Activated naive CD4-positive, alpha-beta T cell treated with anti-CD3 and anti-CD28 coated beads, Interleukin-2, amount 50 U/mL, for 24 hours (primary cell): ENCODE measurements around the gene KRTAP10-6.
"Not testable (repeated sequence)": the region's sequence is repeated elsewhere in the genome, so short reads cannot be mapped to it uniquely, and the experiment has no call there.

ENCODE experiments used
- H3K27ac Mint-ChIP-seq: one replicate; pipeline ENCODE4 v1.8.0; 2021; ENCODE audit warnings: mild to moderate bottlenecking, mixed read lengths
- H3K27me3 Mint-ChIP-seq: one replicate; pipeline ENCODE4 v1.8.0; 2021; ENCODE audit warnings: mixed read lengths
- H3K36me3 Mint-ChIP-seq: one replicate; pipeline ENCODE4 v1.8.0; 2021; ENCODE audit warnings: mixed read lengths
- H3K4me1 Mint-ChIP-seq: one replicate; pipeline ENCODE4 v1.8.0; 2021; ENCODE audit warnings: mixed read lengths
- H3K4me3 Mint-ChIP-seq: one replicate; pipeline ENCODE4 v1.8.0; 2021; ENCODE audit warnings: mild to moderate bottlenecking, mixed read lengths
- H3K9me3 Mint-ChIP-seq: one replicate; pipeline ENCODE4 v1.8.0; 2021; ENCODE audit warnings: mixed read lengths

The KRTAP10-6 gene

GRCh38 chr21:44567481-44568171 is 24.7 kb downstream of the KRTAP10-6 start:
- H3K36me3 Mint-ChIP-seq = peaks cover 2% of the 10 kb centered on the region
- H3K9me3 Mint-ChIP-seq = peaks cover 9% of the 10 kb centered on the region
- no peak overlapping the region for H3K4me3 Mint-ChIP-seq
- peaks cover 16% of the 10 kb centered on the region for H3K4me1 Mint-ChIP-seq
- H3K27me3 Mint-ChIP-seq = no peaks in the 10 kb centered on the region
- H3K27ac Mint-ChIP-seq = no peak overlapping the region

- peaks cover 18% of the 10 kb centered on the region for H3K9me3 Mint-ChIP-seq
- H3K4me3 Mint-ChIP-seq = no peak overlapping the region
- peaks cover 16% of the 10 kb centered on the region for H3K4me1 Mint-ChIP-seq
- H3K27me3 Mint-ChIP-seq = no peaks in the 10 kb centered on the region
- peaks cover 8% of the 10 kb centered on the region for H3K36me3 Mint-ChIP-seq
- H3K27ac Mint-ChIP-seq = no peak overlapping the region
Observed at GRCh38 chr21:44566403-44566802, 25.9 kb downstream of the KRTAP10-6 start.

- Mint-ChIP-seq H3K36me3 (peaks cover 11% of the 10 kb centered on the region), H3K27ac (peak overlapping the region; percentile 84), H3K4me1 (peaks cover 16% of the 10 kb centered on the region), H3K27me3 (no peaks in the 10 kb centered on the region), H3K4me3 (peak overlapping the region; percentile 6), H3K9me3 (peaks cover 25% of the 10 kb centered on the region)
Observed at GRCh38 chr21:44564886-44565598, 27.3 kb downstream of the KRTAP10-6 start.

DNA sequence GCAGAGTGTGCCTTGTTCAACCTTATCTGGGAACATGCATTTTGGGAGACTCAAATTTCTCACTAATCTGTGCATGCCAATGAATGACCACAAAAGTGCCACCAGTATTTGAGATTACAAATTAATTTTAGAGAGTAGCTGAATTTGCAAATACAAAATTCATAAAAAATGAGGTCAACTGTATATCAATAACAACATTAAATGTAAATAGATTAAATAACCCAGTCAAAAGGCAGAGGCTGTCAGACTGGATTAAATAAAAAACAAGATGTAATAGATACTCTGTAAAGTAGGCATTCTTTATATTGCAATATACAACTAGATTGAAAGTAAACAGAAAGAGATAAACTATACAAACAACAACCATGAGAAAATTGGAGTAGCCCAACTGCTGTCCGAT is 28.2 kb downstream of the KRTAP10-6 start:
- Mint-ChIP-seq H3K4me1 (peaks cover 16% of the 10 kb centered on the region), H3K9me3 (peaks cover 29% of the 10 kb centered on the region), H3K27me3 (no peaks in the 10 kb centered on the region), H3K4me3 (no peak overlapping the region), H3K27ac (no peak overlapping the region), H3K36me3 (peaks cover 13% of the 10 kb centered on the region)

DNA sequence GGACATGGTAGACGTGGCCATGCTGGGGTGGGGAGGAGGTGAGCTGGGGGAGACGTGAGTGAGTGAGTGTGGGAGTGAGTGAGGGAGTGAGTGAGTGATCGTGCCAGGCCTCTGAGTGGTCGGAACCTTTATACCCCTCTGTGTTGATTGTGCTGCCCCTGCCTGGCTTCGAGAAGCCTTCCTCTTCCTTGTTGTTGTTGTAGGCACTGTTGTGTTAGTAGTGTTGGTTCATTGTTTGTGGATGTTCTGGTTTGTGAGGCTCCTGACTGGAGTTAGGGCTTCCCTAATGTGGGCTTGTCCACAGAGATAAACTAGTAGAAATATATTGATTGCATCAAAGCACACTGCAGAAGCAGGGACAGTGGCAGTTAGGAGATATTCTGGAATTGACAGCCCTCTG is 33.6 kb downstream of the KRTAP10-6 start, which contains the start of gene KRTAP10-3:
TSS of gene KRTAP10-3 (minus strand) at position 101 of the 400 bp plus-strand sequence. CDS start at position 21, 80 bp downstream.
- Mint-ChIP-seq H3K4me3 (no peak within 1 kb of the TSS), H3K27me3 (no peaks in the 10 kb centered on the region), H3K27ac (no peak within 1 kb of the TSS), H3K9me3 (peaks cover 29% of the 10 kb centered on the region), H3K36me3 (peaks cover 13% of the 10 kb centered on the region), H3K4me1 (no peaks in the 10 kb centered on the region)

- H3K36me3 Mint-ChIP-seq = peaks cover 15% of the 10 kb centered on the region
- H3K9me3 Mint-ChIP-seq = peaks cover 30% of the 10 kb centered on the region
- H3K4me1 Mint-ChIP-seq, H3K4me3 Mint-ChIP-seq, H3K27me3 Mint-ChIP-seq, H3K27ac Mint-ChIP-seq: not testable (repeated sequence)
Observed at GRCh38 chr21:44558329-44558675, 34.0 kb downstream of the KRTAP10-6 start.

DNA sequence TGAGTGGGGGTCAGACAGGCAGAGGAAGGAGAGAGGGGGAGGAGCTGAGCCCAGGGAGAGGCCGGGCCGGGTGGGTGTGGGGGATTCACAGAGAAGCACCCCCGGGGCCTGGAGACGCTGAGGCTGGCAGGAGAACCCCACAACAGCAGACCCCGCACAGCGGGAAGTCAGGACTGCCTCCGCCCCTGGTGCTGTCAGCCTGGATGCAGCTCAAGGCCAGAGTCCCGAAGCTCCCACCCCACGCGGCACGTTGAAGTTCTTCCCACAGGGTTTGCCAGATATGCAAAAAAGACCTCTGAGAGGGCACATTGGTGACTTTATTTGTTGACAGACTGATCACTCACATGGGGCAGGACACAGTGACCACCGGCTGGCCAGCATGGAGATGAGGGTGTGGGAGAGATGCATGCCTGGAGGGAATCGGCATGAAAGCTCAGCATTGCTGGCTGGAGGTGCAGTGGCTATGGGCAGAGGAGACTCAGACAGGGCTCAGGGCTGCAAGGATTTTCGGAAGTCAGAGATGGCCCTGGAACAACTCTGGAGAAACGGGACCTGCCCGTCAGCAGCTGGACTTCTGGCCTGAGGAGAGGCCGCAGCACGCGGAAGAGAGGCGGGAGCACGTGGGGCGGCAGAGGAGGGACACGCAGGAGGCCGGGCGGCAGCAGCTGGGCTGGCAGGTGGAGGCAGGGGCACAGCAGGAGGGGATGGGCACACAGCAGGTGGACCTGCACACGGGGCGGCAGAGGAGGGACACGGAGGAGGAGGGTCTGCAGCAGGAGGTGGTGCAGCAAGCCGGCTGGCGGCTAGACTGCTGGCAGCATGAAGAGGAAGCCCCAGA is 34.6 kb downstream of the KRTAP10-6 start:
- Mint-ChIP-seq H3K36me3 (peaks cover 16% of the 10 kb centered on the region), H3K27ac (no peak overlapping the region), H3K4me1 (no peaks in the 10 kb centered on the region), H3K27me3 (no peaks in the 10 kb centered on the region), H3K9me3 (peaks cover 29% of the 10 kb centered on the region), H3K4me3 (no peak overlapping the region)

DNA sequence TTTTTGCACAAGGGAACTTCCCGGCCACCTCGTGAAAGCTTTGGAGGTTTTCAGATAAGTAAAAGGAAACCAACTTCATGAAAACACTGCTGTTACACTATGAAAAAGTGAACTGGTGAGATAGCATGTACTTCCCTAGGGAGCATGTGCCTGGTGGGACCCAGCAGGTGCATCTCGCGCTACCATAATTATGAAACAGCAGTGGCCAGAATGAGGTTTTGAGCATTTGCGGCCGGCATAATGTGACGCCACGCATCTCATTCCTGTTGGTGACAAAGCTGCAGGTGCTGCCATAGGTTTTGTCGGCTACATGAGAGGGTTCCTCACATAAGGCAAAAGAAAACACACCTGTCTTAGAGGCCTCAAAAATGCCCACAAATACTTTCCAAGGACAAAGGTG is 35.4 kb downstream of the KRTAP10-6 start:
- H3K9me3 Mint-ChIP-seq = peaks cover 21% of the 10 kb centered on the region
- no peak overlapping the region for H3K27ac Mint-ChIP-seq
- no peaks in the 10 kb centered on the region for H3K4me1 Mint-ChIP-seq
- H3K36me3 Mint-ChIP-seq = peaks cover 11% of the 10 kb centered on the region
- H3K4me3 Mint-ChIP-seq = no peak overlapping the region
- no peaks in the 10 kb centered on the region for H3K27me3 Mint-ChIP-seq

GRCh38 chr21:44555200-44555875 is 37.0 kb downstream of the KRTAP10-6 start:
- Mint-ChIP-seq H3K27me3 (no peaks in the 10 kb centered on the region), H3K4me1 (peaks cover 4% of the 10 kb centered on the region), H3K36me3 (peaks cover 9% of the 10 kb centered on the region), H3K9me3 (peaks cover 13% of the 10 kb centered on the region), H3K27ac (no peak overlapping the region), H3K4me3 (no peak overlapping the region)

DNA sequence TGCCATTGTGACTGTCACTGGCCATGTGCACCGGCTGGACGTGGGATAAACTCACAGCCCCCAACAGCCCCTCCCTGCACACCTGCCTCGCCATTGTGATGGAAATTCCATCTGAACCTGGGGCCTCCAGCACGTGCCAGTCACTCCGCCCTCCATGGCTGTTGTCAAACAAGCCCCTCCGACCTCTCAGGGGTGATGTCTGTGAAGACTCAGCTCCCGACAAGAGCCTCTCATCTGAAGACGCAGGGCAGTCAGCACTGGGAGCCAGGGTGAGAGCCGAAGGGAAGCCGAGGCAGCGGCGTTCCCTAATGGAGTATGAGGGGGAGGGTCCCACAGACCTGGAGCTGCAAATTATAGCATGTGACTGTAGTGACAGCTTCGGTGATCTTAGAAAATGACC is 39.6 kb downstream of the KRTAP10-6 start:
- Mint-ChIP-seq H3K27ac (no peak overlapping the region), H3K36me3 (peaks cover 7% of the 10 kb centered on the region), H3K9me3 (peaks cover 10% of the 10 kb centered on the region), H3K27me3 (no peaks in the 10 kb centered on the region), H3K4me3 (no peak overlapping the region), H3K4me1 (peaks cover 25% of the 10 kb centered on the region)

- peaks cover 13% of the 10 kb centered on the region for H3K36me3 Mint-ChIP-seq
- peaks cover 16% of the 10 kb centered on the region for H3K9me3 Mint-ChIP-seq
- H3K4me3 Mint-ChIP-seq = no peak overlapping the region
- peaks cover 30% of the 10 kb centered on the region for H3K4me1 Mint-ChIP-seq
- no peak overlapping the region for H3K27ac Mint-ChIP-seq
- no peaks in the 10 kb centered on the region for H3K27me3 Mint-ChIP-seq
Observed at GRCh38 chr21:44552136-44552535, 40.2 kb downstream of the KRTAP10-6 start.

DNA sequence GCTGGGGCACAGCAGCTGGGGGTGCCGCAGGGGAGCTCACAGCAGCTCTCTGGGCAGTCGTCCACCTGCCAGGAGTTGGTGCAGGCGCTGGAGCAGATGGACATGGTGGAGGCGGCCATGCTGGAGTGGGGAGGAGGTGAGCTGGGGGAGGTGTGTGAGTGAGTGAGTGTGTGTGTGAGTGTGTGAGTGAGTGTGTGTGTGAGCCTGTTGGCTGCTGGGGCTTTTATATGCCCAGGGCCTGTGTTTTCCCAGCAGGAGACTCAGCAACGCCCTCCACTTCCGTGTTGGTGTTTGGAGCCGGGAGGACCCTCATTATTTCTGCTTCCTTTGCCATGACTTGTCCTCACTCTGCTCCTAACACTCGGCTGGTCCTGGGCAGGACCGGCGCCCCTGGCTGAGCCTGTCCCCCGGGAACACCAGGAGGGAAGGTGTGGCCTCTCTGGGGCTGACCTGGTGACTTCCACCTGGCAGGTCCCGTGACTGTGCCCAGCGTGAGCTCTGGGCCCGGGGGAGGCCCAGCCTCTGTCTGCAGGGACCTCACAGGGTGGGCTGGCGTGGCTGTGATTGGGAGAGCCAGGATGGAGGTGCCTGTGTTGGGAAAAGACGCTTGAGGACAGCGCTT is 40.9 kb downstream of the KRTAP10-6 start, which contains the start of gene KRTAP10-2:
TSS of gene KRTAP10-2 (minus strand) at position 166 of the 622 bp plus-strand sequence. CDS start at position 119, 47 bp downstream.
- no peak within 1 kb of the TSS for H3K4me3 Mint-ChIP-seq
- H3K4me1 Mint-ChIP-seq = peaks cover 36% of the 10 kb centered on the region
- H3K27ac Mint-ChIP-seq = peak within 1 kb of the TSS; percentile 65
- H3K9me3 Mint-ChIP-seq = peaks cover 22% of the 10 kb centered on the region
- H3K27me3 Mint-ChIP-seq = no peaks in the 10 kb centered on the region
- H3K36me3 Mint-ChIP-seq = peaks cover 19% of the 10 kb centered on the region

GRCh38 chr21:44550807-44551206 is 41.5 kb downstream of the KRTAP10-6 start:
- Mint-ChIP-seq H3K9me3 (peaks cover 23% of the 10 kb centered on the region), H3K27ac (no peak overlapping the region), H3K4me1 (peaks cover 36% of the 10 kb centered on the region), H3K27me3 (no peaks in the 10 kb centered on the region), H3K4me3 (no peak overlapping the region), H3K36me3 (peaks cover 19% of the 10 kb centered on the region)

DNA sequence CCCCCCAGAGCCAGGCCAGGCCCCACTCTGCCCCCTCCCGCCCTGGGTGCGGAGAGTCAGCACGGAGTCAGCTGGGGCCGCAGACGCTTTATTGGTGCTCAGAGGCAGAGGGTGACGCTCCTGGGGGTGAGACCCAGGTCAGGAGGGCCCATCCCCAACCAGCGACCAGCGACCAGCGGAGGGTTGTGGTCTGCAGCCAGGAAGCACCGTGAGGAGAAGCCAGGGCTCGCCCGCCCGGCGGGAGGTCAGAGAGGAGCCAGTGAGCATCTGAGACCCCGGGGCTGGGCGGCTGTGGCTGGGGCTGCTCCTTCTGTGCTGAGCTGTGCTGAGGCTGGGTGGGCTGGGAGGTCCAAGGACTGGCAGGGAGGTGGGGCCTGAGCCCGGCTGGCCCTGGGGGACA is 42.0 kb downstream of the KRTAP10-6 start:
- H3K4me3 Mint-ChIP-seq, H3K27me3 Mint-ChIP-seq, H3K27ac Mint-ChIP-seq: not testable (repeated sequence)
- peaks cover 28% of the 10 kb centered on the region for H3K9me3 Mint-ChIP-seq
- peaks cover 36% of the 10 kb centered on the region for H3K4me1 Mint-ChIP-seq
- peaks cover 21% of the 10 kb centered on the region for H3K36me3 Mint-ChIP-seq
